ENCODE data around the gene LDB2.

LDB2 gene

GRCh38 chr4:16843831-16844508 lies 54.5 kb downstream of the LDB2 start:
- DNase-seq (ENCODE audit: low read depth in 2 of 2): no peak

- DNase-seq (ENCODE audit: low read depth in 2 of 2): no peak
These were observed 60.1 kb downstream of the LDB2 start for GRCh38 chr4:16838226-16838875.

- DNase-seq (ENCODE audit: low read depth in 2 of 2): no peak
These were observed 61.0 kb downstream of the LDB2 start for GRCh38 chr4:16837475-16837874.

GRCh38 chr4:16836324-16836723 lies 62.1 kb downstream of the LDB2 start:
- no peak for DNase-seq (ENCODE audit: low read depth in 2 of 2)

GRCh38 chr4:16835597-16836247 lies 62.7 kb downstream of the LDB2 start:
- DNase-seq (ENCODE audit: low read depth in 2 of 2): no peak

GRCh38 chr4:16834814-16835213 lies 63.6 kb downstream of the LDB2 start:
- no peak for DNase-seq (ENCODE audit: low read depth in 2 of 2)

GRCh38 chr4:16833722-16834121 lies 64.7 kb downstream of the LDB2 start:
- DNase-seq (ENCODE audit: low read depth in 2 of 2): no peak

GRCh38 chr4:16830081-16830480 lies 68.4 kb downstream of the LDB2 start:
- no peak for DNase-seq (ENCODE audit: low read depth in 2 of 2)

GRCh38 chr4:16827794-16828724 lies 70.4 kb downstream of the LDB2 start:
- no peak for DNase-seq (ENCODE audit: low read depth in 2 of 2)

- no peak for DNase-seq (ENCODE audit: low read depth in 2 of 2)
These were observed 71.4 kb downstream of the LDB2 start for GRCh38 chr4:16827045-16827444.

GRCh38 chr4:16826406-16826910 lies 72.0 kb downstream of the LDB2 start:
- DNase-seq (ENCODE audit: low read depth in 2 of 2): no peak

GRCh38 chr4:16824278-16824806 lies 74.1 kb downstream of the LDB2 start:
- no peak for DNase-seq (ENCODE audit: low read depth in 2 of 2)

- DNase-seq (ENCODE audit: low read depth in 2 of 2): no peak
These were observed 78.1 kb downstream of the LDB2 start for GRCh38 chr4:16820329-16820728.

GRCh38 chr4:16819652-16820051 lies 78.8 kb downstream of the LDB2 start:
- no peak for DNase-seq (ENCODE audit: low read depth in 2 of 2)

- no peak for DNase-seq (ENCODE audit: low read depth in 2 of 2)
These were observed 80.4 kb downstream of the LDB2 start for GRCh38 chr4:16818005-16818404.

GRCh38 chr4:16817286-16817685 lies 81.2 kb downstream of the LDB2 start:
- no peak for DNase-seq (ENCODE audit: low read depth in 2 of 2)

GRCh38 chr4:16814361-16814760 lies 84.1 kb downstream of the LDB2 start:
- DNase-seq (ENCODE audit: low read depth in 2 of 2): no peak

GRCh38 chr4:16812041-16812440 lies 86.4 kb downstream of the LDB2 start:
- no peak for DNase-seq (ENCODE audit: low read depth in 2 of 2)

GRCh38 chr4:16809943-16810342 lies 88.5 kb downstream of the LDB2 start:
- DNase-seq (ENCODE audit: low read depth in 2 of 2): no peak

GRCh38 chr4:16809064-16809463 lies 89.4 kb downstream of the LDB2 start:
- no peak for DNase-seq (ENCODE audit: low read depth in 2 of 2)

- DNase-seq (ENCODE audit: low read depth in 2 of 2): no peak
These were observed 91.1 kb downstream of the LDB2 start for GRCh38 chr4:16807355-16807754.

- DNase-seq (ENCODE audit: low read depth in 2 of 2): no peak
These were observed 93.9 kb downstream of the LDB2 start for GRCh38 chr4:16804581-16804980.

Data from stimulated activated CD8-positive, alpha-beta memory T cell treated with anti-CD3 and anti-CD28 coated beads, Interleukin-7, amount 100 ng/mL, for 4 hours (primary cell).